GM18499 (cell line): ENCODE results near the gene FSIP1.

Source experiments
- ATAC-seq: cut with Tn5 transposase; IDR thresholded peaks from one replicate; pipeline ENCODE4 v1.9.1; 2021; ENCODE audit warnings: moderate number of reproducible peaks; ENCODE audit not compliant: insufficient read depth, unreplicated experiment

The FSIP1 gene

DNA sequence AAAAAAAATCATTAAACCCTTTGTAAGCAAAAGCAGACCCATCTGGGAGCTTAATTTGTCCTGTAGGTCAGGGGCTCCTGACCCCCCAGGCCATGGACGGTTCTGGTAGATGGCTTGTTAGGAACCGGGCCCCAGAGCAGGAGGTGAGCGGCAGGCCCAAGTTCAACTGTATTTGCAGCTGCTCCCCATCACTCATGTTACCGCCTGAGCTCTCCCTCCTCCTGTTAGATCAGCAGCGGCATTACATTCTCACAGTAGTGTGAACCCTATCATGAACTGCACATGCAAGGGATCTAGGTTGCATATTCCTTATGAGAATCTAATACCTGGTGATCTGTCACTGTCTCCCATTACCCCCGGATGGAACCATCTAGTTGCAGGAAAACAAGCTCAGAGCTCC lies 60.7 kb downstream of the FSIP1 start:
- ATAC-seq = no peak

GRCh38 chr15:39720621-39721611 lies 61.7 kb downstream of the FSIP1 start:
- ATAC-seq = no peak

DNA sequence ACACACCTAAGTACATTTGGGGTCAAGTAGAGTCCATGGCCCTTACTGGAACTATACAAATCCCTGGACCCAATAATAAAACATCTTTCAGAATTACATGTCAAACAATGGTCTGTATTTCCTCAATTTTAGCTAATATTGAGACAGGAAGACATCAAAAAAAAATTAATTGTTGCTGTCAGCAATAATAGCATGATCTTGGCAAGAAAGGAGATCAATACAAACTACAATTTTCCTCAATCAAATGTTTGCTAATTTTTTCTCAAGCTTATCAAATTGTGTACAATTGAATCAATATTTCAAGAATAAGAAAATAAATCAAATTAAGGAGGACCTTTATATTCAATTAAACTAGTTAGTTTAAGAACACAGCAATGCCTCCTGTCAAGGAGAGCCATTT lies 62.6 kb downstream of the FSIP1 start:
- no peak for ATAC-seq

- no peak for ATAC-seq
Measured at GRCh38 chr15:39719109-39719508, 63.5 kb downstream of the FSIP1 start.

DNA sequence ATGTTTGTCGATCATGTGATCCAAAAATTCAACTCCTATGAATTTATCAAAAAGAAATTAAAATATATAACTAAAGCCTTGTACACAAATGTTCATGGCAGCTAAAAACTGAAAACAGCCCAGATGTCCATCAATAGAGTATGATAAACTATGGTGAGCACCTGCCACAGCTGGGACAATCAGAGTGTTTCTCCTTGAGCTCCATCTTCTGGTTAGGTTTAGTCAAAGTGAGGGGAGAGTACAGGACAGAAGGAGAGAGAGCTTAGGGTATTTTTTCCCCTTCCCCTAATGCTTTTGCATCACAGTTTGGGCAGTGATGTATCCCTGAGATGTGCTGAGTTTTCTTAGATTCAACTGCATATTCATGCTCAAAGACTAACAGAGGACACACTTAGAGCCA lies 65.5 kb downstream of the FSIP1 start:
- ATAC-seq = no peak

GRCh38 chr15:39714251-39714650 lies 68.4 kb downstream of the FSIP1 start:
- no peak for ATAC-seq

DNA sequence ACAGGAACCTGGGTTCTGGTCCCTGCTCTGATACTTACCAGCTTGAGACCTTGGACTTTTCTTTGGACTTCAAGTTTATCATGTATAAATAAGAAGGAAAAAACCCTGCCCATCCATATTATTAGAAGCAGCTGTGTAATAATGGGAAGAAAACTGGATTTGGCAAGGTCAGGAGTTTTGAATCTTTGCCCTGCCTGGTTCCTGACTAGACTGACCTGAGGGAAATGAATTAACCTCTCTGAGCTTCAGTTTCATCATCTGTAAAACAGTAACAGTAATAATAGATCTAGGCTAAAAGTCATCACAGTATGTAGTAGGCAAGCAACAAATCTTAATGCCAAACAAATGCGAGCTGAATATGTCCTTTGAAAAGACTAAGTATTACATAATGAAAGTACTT lies 68.8 kb downstream of the FSIP1 start:
- no peak for ATAC-seq

GRCh38 chr15:39710681-39711080 lies 72.0 kb downstream of the FSIP1 start:
- ATAC-seq = no peak

- no peak for ATAC-seq
Measured at GRCh38 chr15:39709941-39710340, 72.7 kb downstream of the FSIP1 start.

GRCh38 chr15:39706206-39706605 lies 76.4 kb downstream of the FSIP1 start:
- no peak for ATAC-seq

DNA sequence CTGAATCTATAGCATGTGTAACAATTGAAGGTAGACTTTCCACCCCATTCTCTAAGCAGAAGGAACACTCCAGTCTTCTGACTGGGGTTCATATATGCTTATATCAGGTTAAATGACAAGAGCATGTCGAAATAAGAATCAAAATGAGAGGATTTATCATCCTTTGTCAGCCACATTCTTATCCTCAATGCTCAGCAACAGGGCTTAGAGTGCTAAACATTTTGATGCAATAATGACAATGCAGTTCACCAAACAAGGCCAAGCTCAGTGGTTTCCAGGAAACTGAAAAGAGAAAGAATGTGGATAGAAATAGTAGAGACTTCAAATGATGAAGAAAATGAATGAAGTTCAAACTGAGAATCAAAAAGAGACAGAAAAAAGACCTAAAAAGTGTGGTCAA lies 78.0 kb downstream of the FSIP1 start:
- no peak for ATAC-seq

DNA sequence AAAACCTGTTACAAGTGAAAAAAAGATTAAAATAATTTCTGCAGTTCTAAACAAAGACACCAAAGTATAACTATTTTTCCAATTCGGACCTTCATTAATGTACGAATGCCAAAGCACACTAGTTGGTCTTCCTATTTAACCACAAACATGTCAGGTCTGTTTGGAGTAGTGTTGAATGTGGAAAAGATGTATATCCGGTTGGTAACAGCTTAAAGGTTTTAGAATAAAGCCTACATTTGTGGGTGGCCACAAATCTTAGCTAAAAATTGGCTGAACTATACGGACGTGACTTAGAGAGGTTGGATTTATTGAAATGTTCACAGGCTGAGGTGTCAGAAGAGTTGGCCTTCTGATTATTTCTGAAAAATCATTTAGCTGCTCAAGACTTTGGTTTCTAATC lies 78.4 kb downstream of the FSIP1 start:
- ATAC-seq = no peak

- no peak for ATAC-seq
Measured at GRCh38 chr15:39701988-39702387, 80.7 kb downstream of the FSIP1 start.

DNA sequence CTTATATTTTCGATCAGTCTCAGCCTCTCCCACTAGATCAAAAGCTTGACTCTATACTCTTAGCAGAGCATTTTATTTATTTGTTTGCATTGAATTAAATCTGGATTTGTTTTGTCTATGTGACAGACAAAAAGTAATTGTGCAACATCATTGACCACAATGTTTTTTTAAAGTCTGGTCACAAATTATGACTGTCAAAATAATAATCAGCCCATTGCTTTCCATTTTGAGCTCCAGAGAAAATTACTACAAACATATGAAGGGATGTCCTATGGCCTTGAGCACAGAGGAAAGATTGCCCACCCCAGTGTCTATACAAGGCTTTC lies 82.3 kb downstream of the FSIP1 start:
- no peak for ATAC-seq

GRCh38 chr15:39699516-39700374 lies 82.9 kb downstream of the FSIP1 start:
- ATAC-seq = no peak

- no peak for ATAC-seq
Measured at GRCh38 chr15:39698444-39699390, 83.9 kb downstream of the FSIP1 start.

GRCh38 chr15:39697509-39697908 lies 85.1 kb downstream of the FSIP1 start:
- ATAC-seq = no peak

GRCh38 chr15:39695793-39696192 lies 86.8 kb downstream of the FSIP1 start:
- no peak for ATAC-seq

- ATAC-seq = no peak
Measured at GRCh38 chr15:39692356-39693327, 90.0 kb downstream of the FSIP1 start.
